SU-DHL-6 (cell line): ENCODE data around the gene UGT3A1.

Experiments used
- H2AFZ ChIP-seq: fragments of 200-600 bp; sonication (generic); 2 replicates; pipeline ENCODE4 v1.6.1; 2014; ENCODE audit warnings: low read depth, mild to moderate bottlenecking, moderate library complexity, mixed read lengths, antibody characterized with exemption, low read length; ENCODE audit not compliant: severe bottlenecking
- H3F3A ChIP-seq: fragments of 200-600 bp; shearing (Covaris generic); 2 replicates; pipeline ENCODE4 v1.6.0; 2016; ENCODE audit warnings: antibody characterized with exemption, mild to moderate bottlenecking; ENCODE audit not compliant: insufficient read depth
- H3K27ac ChIP-seq: fragments of 200-600 bp; sonication (generic); 2 replicates; pipeline ENCODE4 v1.5.1; 2016; ENCODE audit warnings: low read depth, mild to moderate bottlenecking, low read length, moderate library complexity, mixed read lengths
- H3K27me3 ChIP-seq: fragments of 200-600 bp; sonication (generic), shearing (Covaris generic); 2 replicates; pipeline ENCODE4 v1.6.0; 2014; ENCODE audit warnings: mild to moderate bottlenecking, low read length
- H3K36me3 ChIP-seq: fragments of 200-600 bp; sonication (generic); 2 replicates; pipeline ENCODE4 v1.6.1; 2014; ENCODE audit warnings: mild to moderate bottlenecking, low read length, mixed read lengths
- H3K4me2 ChIP-seq: fragments of 300-600, 200-600 bp; shearing (Covaris generic), sonication (generic); 2 replicates; pipeline ENCODE4 v1.6.0; 2014; ENCODE audit warnings: low read length, low read depth, mild to moderate bottlenecking; ENCODE audit not compliant: poor library complexity, severe bottlenecking
- H3K4me3 ChIP-seq: fragments of 200-600 bp; sonication (generic); 2 replicates; pipeline ENCODE4 v1.5.1; 2014; ENCODE audit warnings: antibody characterized with exemption, low read length, mild to moderate bottlenecking, mixed read lengths; ENCODE audit not compliant: insufficient read depth, poor library complexity, severe bottlenecking
- H3K79me2 ChIP-seq: fragments of 200-600 bp; sonication (generic); 2 replicates; pipeline ENCODE4 v1.6.1; 2014; ENCODE audit warnings: mild to moderate bottlenecking, low read length, moderate library complexity; ENCODE audit not compliant: insufficient read depth
- H3K9ac ChIP-seq: fragments of 200-600 bp; sonication (generic); 2 replicates; pipeline ENCODE4 v1.7.0; 2014; ENCODE audit warnings: mild to moderate bottlenecking, low read length
- H3K9me2 ChIP-seq: fragments of 200-600 bp; sonication (generic); replicated peaks from 2 replicates; pipeline ENCODE4 v1.6.1; 2014; ENCODE audit warnings: low read length; ENCODE audit not compliant: insufficient read depth
- H3K9me3 ChIP-seq: fragments of 200-600 bp; sonication (generic); 2 replicates; pipeline ENCODE4 v1.6.1; 2014; ENCODE audit warnings: low read length, mixed read lengths; ENCODE audit not compliant: insufficient read depth
- H4K20me1 ChIP-seq: fragments of 200-600 bp; sonication (generic); 2 replicates; pipeline ENCODE4 v1.6.1; 2014; ENCODE audit warnings: low read depth, mild to moderate bottlenecking, antibody characterized with exemption, low read length, moderate library complexity, mixed read lengths
- CTCF ChIP-seq: fragments of 200-600 bp; sonication (generic); IDR thresholded peaks from one replicate; pipeline ENCODE4 v1.5.1; 2017; ENCODE audit warnings: antibody characterized with exemption, mild to moderate bottlenecking, low read length, moderate library complexity; ENCODE audit not compliant: insufficient read depth, poor library complexity, severe bottlenecking
- EZH2phosphoT487 ChIP-seq: fragments of 200-600 bp; sonication (generic), shearing (Covaris generic); conservative IDR thresholded peaks from 2 replicates; pipeline ENCODE4 v1.6.1; 2018; ENCODE audit warnings: mild to moderate bottlenecking, antibody characterized with exemption, low read length, moderate library complexity, mixed read lengths

UGT3A1 gene

GRCh38 chr5:35971186-35971877 is 19.9 kb downstream of the UGT3A1 start:
- Histone ChIP-seq H3K9me3 (no peaks in the 10 kb centered on the region), H3K4me2 (no peak overlapping the region), H3K79me2 (no peaks in the 10 kb centered on the region), H2AFZ (no peak overlapping the region), H3K9me2 (no peaks in the 10 kb centered on the region), H3K36me3 (no peaks in the 10 kb centered on the region), H3K27ac (no peak overlapping the region), H3K4me3 (no peak overlapping the region), H3K9ac (no peak overlapping the region), H3K27me3 (no peaks in the 10 kb centered on the region), H3F3A (no peaks in the 10 kb centered on the region), H4K20me1 (no peaks in the 10 kb centered on the region)
- TF ChIP-seq EZH2phosphoT487: no peak
- TF ChIP-seq CTCF: no peak

GRCh38 chr5:35963381-35963843 is 27.8 kb downstream of the UGT3A1 start:
- no peak overlapping the region for H3K4me2 ChIP-seq
- no peaks in the 10 kb centered on the region for H3F3A ChIP-seq
- H3K4me3 ChIP-seq: no peak overlapping the region
- no peaks in the 10 kb centered on the region for H3K9me2 ChIP-seq
- no peak overlapping the region for H3K9ac ChIP-seq
- no peak overlapping the region for H2AFZ ChIP-seq
- no peak overlapping the region for H3K27ac ChIP-seq
- no peaks in the 10 kb centered on the region for H3K9me3 ChIP-seq
- H3K36me3 ChIP-seq: no peaks in the 10 kb centered on the region
- H3K79me2 ChIP-seq: no peaks in the 10 kb centered on the region
- no peaks in the 10 kb centered on the region for H4K20me1 ChIP-seq
- TF ChIP-seq CTCF (peak; percentile 52), EZH2phosphoT487 (no peak)
- H3K27me3 ChIP-seq: no peaks in the 10 kb centered on the region

- Histone ChIP-seq H3K9me2 (no peaks in the 10 kb centered on the region), H3K9me3 (no peaks in the 10 kb centered on the region), H2AFZ (no peak overlapping the region), H3K27me3 (no peaks in the 10 kb centered on the region), H3K27ac (no peak overlapping the region), H3K4me2 (no peak overlapping the region), H3K4me3 (no peak overlapping the region), H4K20me1 (no peaks in the 10 kb centered on the region), H3K9ac (no peak overlapping the region), H3K79me2 (no peaks in the 10 kb centered on the region), H3F3A (no peaks in the 10 kb centered on the region), H3K36me3 (no peaks in the 10 kb centered on the region)
- TF ChIP-seq CTCF: no peak
- no peak for TF ChIP-seq EZH2phosphoT487
Measured at GRCh38 chr5:35960328-35960727, 30.9 kb downstream of the UGT3A1 start.
